GM23338 (cell line): ENCODE results near the gene PDE6C. TPM values are rescaled to one million over a fixed set of nuclear protein-coding genes. Genes with fewer than 3 reads are reported as not detected.

Source experiments
- ATAC-seq: fragments of 200-7000 bp; cut with Tn5 transposase; 3 replicates; pipeline ENCODE4 v1.9.1; 2020
- DNase-seq: peaks from one replicate; pipeline ENCODE4 v3.0.0-alpha.2; 2015; ENCODE audit warnings: low spot score
- H2AFZ ChIP-seq: fragments of 200-600 bp; sonication (generic); 2 replicates; pipeline ENCODE4 v1.8.0; 2016; ENCODE audit warnings: antibody characterized with exemption, mild to moderate bottlenecking, moderate library complexity
- H3F3A ChIP-seq: fragments of 200-600 bp; sonication (generic); replicated peaks from 2 replicates; pipeline ENCODE4 v1.8.0; 2017; ENCODE audit warnings: antibody characterized with exemption, mixed run types, low read depth
- H3K27ac ChIP-seq: fragments of 200-600 bp; sonication (generic); 2 replicates; pipeline ENCODE4 v1.6.1; 2016; ENCODE audit warnings: low read depth
- H3K27me3 ChIP-seq: fragments of 200-600 bp; sonication (generic); 2 replicates; pipeline ENCODE4 v1.8.0; 2016; ENCODE audit warnings: mild to moderate bottlenecking, mixed run types, moderate library complexity; ENCODE audit not compliant: insufficient read depth
- H3K36me3 ChIP-seq: fragments of 200-600 bp; sonication (generic); 2 replicates; pipeline ENCODE4 v1.8.0; 2016; ENCODE audit warnings: mild to moderate bottlenecking; ENCODE audit not compliant: insufficient read depth
- H3K4me1 ChIP-seq: fragments of 200-600 bp; sonication (generic); 2 replicates; pipeline ENCODE4 v1.8.0; 2016; ENCODE audit warnings: mild to moderate bottlenecking, moderate library complexity; ENCODE audit not compliant: insufficient read depth
- H3K4me2 ChIP-seq: fragments of 200-600 bp; sonication (generic); 2 replicates; pipeline ENCODE4 v1.7.1; 2017; ENCODE audit warnings: mixed run types
- H3K4me3 ChIP-seq: fragments of 200-600 bp; sonication (generic); 2 replicates; pipeline ENCODE4 v1.6.1; 2016; ENCODE audit warnings: mixed run types
- H3K79me2 ChIP-seq: fragments of 200-600 bp; sonication (generic); replicated peaks from 2 replicates; pipeline ENCODE4 v1.8.0; 2017; ENCODE audit warnings: mild to moderate bottlenecking; ENCODE audit not compliant: insufficient read depth
- H3K9me2 ChIP-seq: fragments of 200-600 bp; sonication (generic); 2 replicates; pipeline ENCODE4 v1.8.0; 2017; ENCODE audit not compliant: insufficient read depth
- H4K20me1 ChIP-seq: fragments of 200-600 bp; sonication (generic); replicated peaks from 2 replicates; pipeline ENCODE4 v1.8.0; 2017; ENCODE audit warnings: mild to moderate bottlenecking; ENCODE audit not compliant: insufficient read depth
- H3K27ac Mint-ChIP-seq: 2 replicates; pipeline ENCODE4 v1.8.0; 2020; ENCODE audit warnings: inconsistent platforms, mild to moderate bottlenecking, moderate library complexity, mixed read lengths
- H3K27me3 Mint-ChIP-seq: 3 replicates; pipeline ENCODE4 v1.8.0; 2022; ENCODE audit warnings: low read depth, mild to moderate bottlenecking, moderate library complexity, mixed read lengths, inconsistent platforms; ENCODE audit not compliant: insufficient read depth, poor library complexity
- H3K36me3 Mint-ChIP-seq: 3 replicates; pipeline ENCODE4 v1.8.0; 2021; ENCODE audit warnings: low read depth, mild to moderate bottlenecking, inconsistent platforms, moderate library complexity, mixed read lengths
- H3K4me1 Mint-ChIP-seq: 3 replicates; pipeline ENCODE4 v1.8.0; 2020; ENCODE audit warnings: mild to moderate bottlenecking, inconsistent platforms, mixed read lengths
- H3K4me3 Mint-ChIP-seq: 3 replicates; pipeline ENCODE4 v1.8.0; 2021; ENCODE audit warnings: moderate library complexity, mild to moderate bottlenecking, inconsistent platforms, mixed read lengths
- H3K9me3 Mint-ChIP-seq: 3 replicates; pipeline ENCODE4 v1.8.0; 2020; ENCODE audit warnings: moderate library complexity, mild to moderate bottlenecking, inconsistent platforms, mixed read lengths
- CREB1 ChIP-seq: fragments of 250-450 bp; sonication (Bioruptor Pico); IDR thresholded peaks from 2 replicates; pipeline ENCODE4 v1.5.0; 2020; ENCODE audit warnings: low read depth, mild to moderate bottlenecking, moderate library complexity
- CTCF ChIP-seq, 2 experiments: fragments of 200-600 bp in 1 of 2; sonication (generic) in 1 of 2; conservative IDR thresholded peaks; 2 replicates each; pipeline versions ENCODE4 v1.5.1 to v1.6.1; 2016 to 2017; ENCODE audit warnings: antibody characterized with exemption in 2 of 2, low read depth in 2 of 2, mild to moderate bottlenecking in 2 of 2, moderate library complexity in 1 of 2
- JUNB ChIP-seq: IDR thresholded peaks from one replicate; pipeline ENCODE4 v1.6.1; 2016; ENCODE audit warnings: antibody characterized with exemption; ENCODE audit not compliant: unreplicated experiment
- NANOG ChIP-seq: IDR thresholded peaks from 2 replicates; pipeline ENCODE4 v1.6.1; 2016; ENCODE audit warnings: antibody characterized with exemption, borderline replicate concordance
- POLR2AphosphoS5 ChIP-seq: IDR thresholded peaks from 2 replicates; pipeline ENCODE4 v1.6.1; 2016; ENCODE audit warnings: antibody characterized with exemption, low read depth
- REST ChIP-seq: IDR thresholded peaks from one replicate; pipeline ENCODE4 v1.6.1; 2018; ENCODE audit warnings: antibody characterized with exemption; ENCODE audit not compliant: unreplicated experiment
- ZNF114 ChIP-seq: fragments of 250-450 bp; sonication (Bioruptor Pico); IDR thresholded peaks from 2 replicates; pipeline ENCODE4 v1.5.0; 2020; ENCODE audit warnings: mild to moderate bottlenecking, moderate library complexity
- polyA plus RNA-seq: library from polyadenylated mRNA; unstranded; fragments of >200 nt; fragmentation: Nextera tagmentation; extraction: Ambion mirVana; gene quantifications from 2 replicates; pipeline ENCODE4 v1.2.1, GENCODE V29; 2016
- total RNA-seq: library from RNA; depleted of rRNA; stranded (reverse); fragments of >200 nt; shearing (Covaris generic); gene quantifications from 2 replicates; pipeline ENCODE4 v1.2.3, GENCODE V29; 2014
- TF ChIP-seq, protein P1 (sequence below): IDR thresholded peaks from 2 replicates; pipeline ENCODE4 v1.6.1; 2016; ENCODE audit warnings: antibody characterized with exemption

Gene PDE6C
- total and polyA plus RNA-seq, 2 experiments from 2014 or later, result 0.06 TPM; not detected in 1

DNA sequence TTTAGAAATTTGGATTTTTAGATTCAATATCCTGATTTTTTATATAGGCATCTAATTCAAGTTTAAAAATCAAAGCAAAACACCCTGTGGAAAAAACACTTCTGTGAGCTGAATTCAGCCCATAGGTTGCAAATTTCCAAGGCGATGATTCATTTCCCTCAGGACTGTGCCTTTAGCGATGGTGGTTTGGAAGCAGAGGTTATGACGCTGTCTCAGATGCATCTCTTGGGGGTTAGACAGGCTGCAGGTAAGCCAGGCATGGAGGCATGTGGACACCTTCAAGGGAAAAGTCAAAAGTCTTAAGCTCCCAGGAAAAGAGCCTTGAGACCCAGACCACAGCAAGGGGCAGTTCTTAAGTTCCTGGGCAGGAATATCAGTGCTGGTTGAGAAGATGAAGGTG is 99.6 kb downstream of the PDE6C start:
- H3K27ac Mint-ChIP-seq, result no peak overlapping the region
- H3F3A ChIP-seq, result no peaks in the 10 kb centered on the region
- TF ChIP-seq CREB1 (CRISPR knock-in tag), result no peak
- no peak for TF ChIP-seq JUNB
- TF ChIP-seq, protein P1, sequence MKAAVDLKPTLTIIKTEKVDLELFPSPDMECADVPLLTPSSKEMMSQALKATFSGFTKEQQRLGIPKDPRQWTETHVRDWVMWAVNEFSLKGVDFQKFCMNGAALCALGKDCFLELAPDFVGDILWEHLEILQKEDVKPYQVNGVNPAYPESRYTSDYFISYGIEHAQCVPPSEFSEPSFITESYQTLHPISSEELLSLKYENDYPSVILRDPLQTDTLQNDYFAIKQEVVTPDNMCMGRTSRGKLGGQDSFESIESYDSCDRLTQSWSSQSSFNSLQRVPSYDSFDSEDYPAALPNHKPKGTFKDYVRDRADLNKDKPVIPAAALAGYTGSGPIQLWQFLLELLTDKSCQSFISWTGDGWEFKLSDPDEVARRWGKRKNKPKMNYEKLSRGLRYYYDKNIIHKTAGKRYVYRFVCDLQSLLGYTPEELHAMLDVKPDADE, result no peak
- TF ChIP-seq POLR2AphosphoS5, result no peak
- TF ChIP-seq ZNF114 (CRISPR knock-in tag), result no peak
- TF ChIP-seq NANOG, result no peak
- TF ChIP-seq CTCF (conservative IDR thresholded peaks at IDR 0.05; ENCODE audit: low read depth in 2 of 2), result no peak
- no peak for ATAC-seq
- peaks cover 3% of the 10 kb centered on the region for H3K27me3 Mint-ChIP-seq
- peaks cover 3% of the 10 kb centered on the region; the same call in 1 of the 3 replicates for H3K4me1 Mint-ChIP-seq
- no peak overlapping the region for H3K4me3 ChIP-seq
- H3K36me3 ChIP-seq, result no peaks in the 10 kb centered on the region
- H3K79me2 ChIP-seq, result no peaks in the 10 kb centered on the region
- H3K9me2 ChIP-seq, result no peaks in the 10 kb centered on the region
- no peaks in the 10 kb centered on the region for H3K9me3 Mint-ChIP-seq
- H3K4me3 Mint-ChIP-seq, result no peak overlapping the region
- H3K4me1 ChIP-seq, result 0 out of 2 replicates have a peak, but pooled peaks cover 5% of the 10 kb centered on the region
- no peaks in the 10 kb centered on the region for H4K20me1 ChIP-seq
- no peak overlapping the region for H2AFZ ChIP-seq
- DNase-seq, result no peak
- H3K4me2 ChIP-seq, result no peak overlapping the region
- H3K27ac ChIP-seq, result no peak overlapping the region
- no peaks in the 10 kb centered on the region for H3K36me3 Mint-ChIP-seq
- no peaks in the 10 kb centered on the region for H3K27me3 ChIP-seq

GRCh38 chr10:93712593-93712992 is 100.3 kb downstream of the PDE6C start:
- Histone ChIP-seq H3K36me3 (no peaks in the 10 kb centered on the region), H4K20me1 (no peaks in the 10 kb centered on the region), H3K79me2 (no peaks in the 10 kb centered on the region), H3F3A (no peaks in the 10 kb centered on the region), H2AFZ (no peak overlapping the region), H3K9me2 (no peaks in the 10 kb centered on the region), H3K4me1 (peaks cover 12% of the 10 kb centered on the region; the same call in 1 of the 2 replicates), H3K27ac (no peak overlapping the region), H3K4me2 (no peak overlapping the region), H3K27me3 (no peaks in the 10 kb centered on the region), H3K4me3 (no peak overlapping the region)
- ATAC-seq (no peak), DNase-seq (no peak)
- no peak overlapping the region for H3K4me3 Mint-ChIP-seq
- peaks cover 3% of the 10 kb centered on the region for H3K27me3 Mint-ChIP-seq
- H3K4me1 Mint-ChIP-seq, result peaks cover 3% of the 10 kb centered on the region; the same call in 1 of the 3 replicates
- TF ChIP-seq NANOG (no peak), REST (no peak)
- no peaks in the 10 kb centered on the region for H3K9me3 Mint-ChIP-seq
- no peak overlapping the region for H3K27ac Mint-ChIP-seq
- no peaks in the 10 kb centered on the region for H3K36me3 Mint-ChIP-seq
